ENCODE measurements around the gene EGFR.

DNA sequence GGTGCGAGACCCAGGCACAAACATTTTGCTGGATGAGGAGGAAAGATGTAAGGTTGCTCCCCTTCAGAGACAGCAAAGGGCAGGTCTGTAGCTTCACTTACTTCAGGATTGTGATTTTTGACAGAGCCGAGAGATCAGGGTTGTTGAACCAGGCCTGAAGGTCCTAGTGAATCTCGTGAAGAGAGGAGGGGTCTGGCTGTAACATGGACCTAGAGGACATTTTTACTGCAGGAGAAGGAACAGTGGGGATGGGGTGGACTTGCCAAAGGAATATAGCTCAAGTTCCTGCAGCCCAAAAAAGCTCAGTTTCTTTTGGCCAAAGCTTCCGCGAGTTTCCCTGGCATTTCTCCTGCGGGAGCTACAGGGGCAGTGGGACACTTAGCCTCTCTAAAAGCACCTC lies 976 bp upstream of the EGFR start:
- TF ChIP-seq POLR2AphosphoS5 (IDR thresholded peaks at IDR 0.05; ENCODE audit: insufficient read depth, low read depth, low read length): no peak
- TF ChIP-seq JUN (IDR thresholded peaks at IDR 0.05; ENCODE audit: borderline replicate concordance, insufficient read depth, insufficient read length, low read depth): no peak
- TF ChIP-seq, protein P1, sequence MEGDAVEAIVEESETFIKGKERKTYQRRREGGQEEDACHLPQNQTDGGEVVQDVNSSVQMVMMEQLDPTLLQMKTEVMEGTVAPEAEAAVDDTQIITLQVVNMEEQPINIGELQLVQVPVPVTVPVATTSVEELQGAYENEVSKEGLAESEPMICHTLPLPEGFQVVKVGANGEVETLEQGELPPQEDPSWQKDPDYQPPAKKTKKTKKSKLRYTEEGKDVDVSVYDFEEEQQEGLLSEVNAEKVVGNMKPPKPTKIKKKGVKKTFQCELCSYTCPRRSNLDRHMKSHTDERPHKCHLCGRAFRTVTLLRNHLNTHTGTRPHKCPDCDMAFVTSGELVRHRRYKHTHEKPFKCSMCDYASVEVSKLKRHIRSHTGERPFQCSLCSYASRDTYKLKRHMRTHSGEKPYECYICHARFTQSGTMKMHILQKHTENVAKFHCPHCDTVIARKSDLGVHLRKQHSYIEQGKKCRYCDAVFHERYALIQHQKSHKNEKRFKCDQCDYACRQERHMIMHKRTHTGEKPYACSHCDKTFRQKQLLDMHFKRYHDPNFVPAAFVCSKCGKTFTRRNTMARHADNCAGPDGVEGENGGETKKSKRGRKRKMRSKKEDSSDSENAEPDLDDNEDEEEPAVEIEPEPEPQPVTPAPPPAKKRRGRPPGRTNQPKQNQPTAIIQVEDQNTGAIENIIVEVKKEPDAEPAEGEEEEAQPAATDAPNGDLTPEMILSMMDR (IDR thresholded peaks at IDR 0.05; ENCODE audit: extremely low read depth in 1 of 2, insufficient read depth in 1 of 2, low read depth in 1 of 2, low read length in 2 of 2): no peak
- TF ChIP-seq EZH2 (IDR thresholded peaks at IDR 0.05; ENCODE audit: borderline replicate concordance, low read depth, low read length, severe bottlenecking): no peak
- no peak for TF ChIP-seq POLR2A (IDR thresholded peaks at IDR 0.05; ENCODE audit: low read depth, low read length)
- TF ChIP-seq, protein P2, sequence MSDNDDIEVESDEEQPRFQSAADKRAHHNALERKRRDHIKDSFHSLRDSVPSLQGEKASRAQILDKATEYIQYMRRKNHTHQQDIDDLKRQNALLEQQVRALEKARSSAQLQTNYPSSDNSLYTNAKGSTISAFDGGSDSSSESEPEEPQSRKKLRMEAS (IDR thresholded peaks at IDR 0.05; ENCODE audit: insufficient read depth, insufficient read length): no peak
- TF ChIP-seq FOS (IDR thresholded peaks at IDR 0.05; ENCODE audit: borderline replicate concordance, insufficient read depth, low read length): no peak
- TF ChIP-seq GATA2 (IDR thresholded peaks at IDR 0.05; ENCODE audit: insufficient read depth, insufficient read length, low read depth, low read length): no peak
- TF ChIP-seq MYC (IDR thresholded peaks at IDR 0.05; ENCODE audit: low read depth, low read length): no peak

Measured in endothelial cell of umbilical vein (primary cell).